Tibial nerve (tissue), 4 donors: ENCODE measurements around the gene CSN3. TPM values are rescaled to one million over a fixed set of nuclear protein-coding genes. Genes with fewer than 3 reads are reported as not detected.

Source experiments
- DNase-seq, 2 donors: peaks; one replicate each; pipeline ENCODE4 v3.0.0-alpha.2; 2019; ENCODE audit warnings: low spot score in 2 of 2
- H3K27ac ChIP-seq, 4 donors: fragments of 200-600 bp; sonication (generic) in 3 of 4; one replicate each; pipeline ENCODE4 v1.5.1; 2017 to 2019; ENCODE audit warnings: mild to moderate bottlenecking in 1 of 4
- H3K27me3 ChIP-seq, 2 donors: fragments of 200-600 bp; sonication (generic) in 1 of 2; one replicate each; pipeline versions ENCODE4 v1.5.1 to v1.6.0; 2017 to 2019
- H3K36me3 ChIP-seq, 3 donors: fragments of 200-600 bp; sonication (generic); one replicate each; pipeline ENCODE4 v1.5.1; 2018 to 2019
- H3K4me1 ChIP-seq, 4 donors: fragments of 200-600 bp; sonication (generic) in 3 of 4; one replicate each; pipeline ENCODE4 v1.5.1; 2017 to 2019
- H3K4me3 ChIP-seq, 4 donors: fragments of 200-600 bp; sonication (generic) in 3 of 4; one replicate each; pipeline ENCODE4 v1.5.1; 2017 to 2019; ENCODE audit warnings: mild to moderate bottlenecking in 1 of 4, moderate library complexity in 1 of 4
- H3K9me3 ChIP-seq, 4 donors: fragments of 200-600 bp; sonication (generic) in 3 of 4; one replicate each; pipeline ENCODE4 v1.5.1; 2017 to 2019
- EP300 ChIP-seq, 2 donors: sonication (generic); formaldehyde crosslinking; IDR thresholded peaks; one replicate each; pipeline ENCODE4 v1.6.1; 2017; ENCODE audit warnings: antibody characterized with exemption in 2 of 2, mild to moderate bottlenecking in 1 of 2
- POLR2A ChIP-seq, 2 donors: fragments of 450-650 bp; IDR thresholded peaks; one replicate each; pipeline ENCODE4 v1.6.1; 2017; ENCODE audit warnings: antibody characterized with exemption in 2 of 2, mild to moderate bottlenecking in 2 of 2, moderate library complexity in 2 of 2
- WGBS, 2 donors: methylation state at CpG; one replicate each; pipeline ENCODE4 v1.1.5; 2018; 5-methylcytosine and 5-hydroxymethylcytosine counted together
- total RNA-seq, 4 donors: library from RNA; depleted of rRNA; stranded (reverse); fragments of >200 nt; gene quantifications; one replicate each; pipeline ENCODE4 v1.1.0, GENCODE V29; 2016
- TF ChIP-seq, protein P1 (sequence below), 5 experiments: fragments of 200-600 bp in 3 of 5; fragments of 450-650 bp in 2 of 5; sonication (generic) in 3 of 5; IDR thresholded peaks; one replicate each; pipeline ENCODE4 v1.5.1; 2016 to 2019; ENCODE audit warnings: antibody characterized with exemption in 5 of 5, mild to moderate bottlenecking in 3 of 5, moderate library complexity in 2 of 5

Gene CSN3
- total RNA-seq, 4 donors from 2014 or later, result not detected

DNA sequence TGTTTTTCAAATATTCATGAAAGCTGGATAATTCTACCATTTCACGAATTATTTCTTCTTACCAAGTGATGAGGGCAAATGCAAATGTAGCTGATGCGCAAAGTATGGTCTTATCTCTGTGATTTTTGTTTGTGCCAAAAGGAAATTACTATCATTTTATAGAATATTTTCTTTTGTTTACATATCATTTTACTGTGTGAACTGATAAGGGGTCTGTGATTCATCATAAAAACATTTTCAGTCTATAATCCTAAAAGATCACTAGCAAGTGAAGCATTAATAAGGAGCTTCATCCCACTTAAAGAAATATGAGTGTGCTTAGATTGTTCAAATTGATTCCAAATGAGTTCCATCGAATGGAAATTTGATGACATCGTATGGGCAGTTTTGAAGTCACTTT lies 694 bp downstream of the CSN3 start:
- 70 to 81% methylated on average over 4 of the region's 4 CpGs for WGBS, 2 donors
- Histone ChIP-seq H3K27me3 (no peaks in the 10 kb centered on the region), H3K27ac (no peak overlapping the region), H3K9me3 (no peaks in the 10 kb centered on the region), H3K4me3 (no peak overlapping the region), H3K4me1 (no peaks in the 10 kb centered on the region), H3K36me3 (no peaks in the 10 kb centered on the region)
- TF ChIP-seq EP300 (IDR thresholded peaks at IDR 0.05), result no peak
- TF ChIP-seq, protein P1, sequence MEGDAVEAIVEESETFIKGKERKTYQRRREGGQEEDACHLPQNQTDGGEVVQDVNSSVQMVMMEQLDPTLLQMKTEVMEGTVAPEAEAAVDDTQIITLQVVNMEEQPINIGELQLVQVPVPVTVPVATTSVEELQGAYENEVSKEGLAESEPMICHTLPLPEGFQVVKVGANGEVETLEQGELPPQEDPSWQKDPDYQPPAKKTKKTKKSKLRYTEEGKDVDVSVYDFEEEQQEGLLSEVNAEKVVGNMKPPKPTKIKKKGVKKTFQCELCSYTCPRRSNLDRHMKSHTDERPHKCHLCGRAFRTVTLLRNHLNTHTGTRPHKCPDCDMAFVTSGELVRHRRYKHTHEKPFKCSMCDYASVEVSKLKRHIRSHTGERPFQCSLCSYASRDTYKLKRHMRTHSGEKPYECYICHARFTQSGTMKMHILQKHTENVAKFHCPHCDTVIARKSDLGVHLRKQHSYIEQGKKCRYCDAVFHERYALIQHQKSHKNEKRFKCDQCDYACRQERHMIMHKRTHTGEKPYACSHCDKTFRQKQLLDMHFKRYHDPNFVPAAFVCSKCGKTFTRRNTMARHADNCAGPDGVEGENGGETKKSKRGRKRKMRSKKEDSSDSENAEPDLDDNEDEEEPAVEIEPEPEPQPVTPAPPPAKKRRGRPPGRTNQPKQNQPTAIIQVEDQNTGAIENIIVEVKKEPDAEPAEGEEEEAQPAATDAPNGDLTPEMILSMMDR (IDR thresholded peaks at IDR 0.05), result no peak
- no peak for TF ChIP-seq POLR2A (IDR thresholded peaks at IDR 0.05)
- DNase-seq, result no peak

DNA sequence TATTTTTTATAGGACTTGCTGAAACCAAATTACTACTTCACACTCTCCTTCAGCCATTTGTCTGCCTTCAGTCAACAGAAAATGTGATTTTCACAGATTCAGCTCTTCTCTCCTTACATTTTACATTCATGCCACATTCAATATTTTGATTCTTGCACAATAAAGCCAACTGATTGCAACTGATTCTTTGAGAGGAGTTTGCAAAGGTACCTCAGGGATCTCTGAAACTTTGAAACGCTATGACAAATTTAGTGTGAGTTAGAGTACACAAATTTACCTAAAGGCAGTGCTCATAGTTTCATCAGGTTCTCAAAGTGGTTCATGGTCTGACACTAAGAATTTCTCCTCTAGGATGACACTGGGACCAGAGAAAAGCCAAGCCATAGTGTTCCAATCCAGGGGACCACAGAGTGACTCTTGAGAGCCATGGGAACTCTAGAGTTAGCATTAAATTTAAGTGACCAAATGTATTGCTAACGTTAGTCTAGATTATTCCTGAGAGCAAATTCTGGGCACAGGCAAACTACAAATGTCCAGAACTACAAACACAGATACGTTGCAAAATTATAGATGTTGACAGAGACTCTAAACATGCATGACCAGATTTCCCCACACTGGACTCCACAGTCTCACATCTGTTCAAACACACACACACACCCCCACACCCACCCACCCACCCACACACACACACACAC lies 9.0 kb downstream of the CSN3 start:
- no peaks in the 10 kb centered on the region for H3K36me3 ChIP-seq
- no peak for TF ChIP-seq POLR2A (IDR thresholded peaks at IDR 0.05)
- TF ChIP-seq EP300 (IDR thresholded peaks at IDR 0.05), result no peak
- TF ChIP-seq, protein P1 (IDR thresholded peaks at IDR 0.05), result no peak
- H3K27ac ChIP-seq, result no peak overlapping the region
- no peaks in the 10 kb centered on the region for H3K4me1 ChIP-seq
- DNase-seq, result no peak
- WGBS, 2 donors, result 63 to 82% methylated on average over 3 of the region's 3 CpGs
- no peaks in the 10 kb centered on the region for H3K27me3 ChIP-seq
- no peak overlapping the region for H3K4me3 ChIP-seq
- H3K9me3 ChIP-seq, result no peaks in the 10 kb centered on the region

DNA sequence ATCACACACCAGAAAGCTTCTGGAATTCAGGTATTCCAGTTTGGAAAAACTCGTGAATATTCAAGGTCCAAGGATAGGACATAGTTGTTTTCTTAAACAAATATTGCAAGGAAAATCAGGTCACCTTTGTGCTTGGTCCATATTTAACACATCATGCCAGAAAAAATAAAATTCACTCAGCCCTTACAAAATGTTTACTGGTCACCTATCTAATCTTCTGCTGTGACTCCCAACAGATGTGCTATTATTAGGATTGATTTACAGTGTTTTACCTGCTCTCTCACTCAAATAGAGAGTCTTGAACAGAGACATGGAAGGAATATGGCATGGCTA lies 9.5 kb downstream of the CSN3 start:
- no peaks in the 10 kb centered on the region for H3K36me3 ChIP-seq
- TF ChIP-seq POLR2A (IDR thresholded peaks at IDR 0.05) (no peak), EP300 (IDR thresholded peaks at IDR 0.05) (no peak)
- TF ChIP-seq, protein P1 (IDR thresholded peaks at IDR 0.05), result no peak
- H3K4me1 ChIP-seq, result no peaks in the 10 kb centered on the region
- H3K4me3 ChIP-seq, result no peak overlapping the region
- 65 to 71% methylated on average over 1 of the region's 1 CpG for WGBS, 2 donors
- DNase-seq, result no peak
- no peaks in the 10 kb centered on the region for H3K27me3 ChIP-seq
- H3K9me3 ChIP-seq, result no peaks in the 10 kb centered on the region
- H3K27ac ChIP-seq, result no peak overlapping the region

DNA sequence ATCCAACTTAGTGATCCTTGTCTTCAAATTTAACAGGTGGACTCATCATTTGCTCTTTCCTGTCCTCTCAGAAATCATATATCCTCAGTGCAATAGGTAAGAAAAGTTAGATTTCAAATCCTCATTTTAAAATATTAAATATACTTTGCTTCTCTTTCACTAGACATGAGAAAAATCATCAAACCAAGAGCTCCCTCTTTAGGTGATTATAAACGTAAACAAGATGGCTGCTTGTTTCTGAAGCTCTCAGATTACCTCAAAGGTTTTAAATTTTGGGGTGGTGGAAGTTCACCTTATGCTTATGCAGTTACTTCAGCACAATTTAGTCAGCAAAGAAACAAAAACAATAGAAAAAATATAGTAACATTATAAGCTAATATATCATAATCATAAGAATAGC lies 27.3 kb downstream of the CSN3 start:
- WGBS, 2 donors, result 10 to 22% methylated on average over 1 of the region's 1 CpG
- no peak overlapping the region for H3K27ac ChIP-seq
- no peaks in the 10 kb centered on the region for H3K36me3 ChIP-seq
- no peaks in the 10 kb centered on the region for H3K9me3 ChIP-seq
- H3K4me1 ChIP-seq, result no peaks in the 10 kb centered on the region
- TF ChIP-seq EP300 (IDR thresholded peaks at IDR 0.05), result no peak
- no peaks in the 10 kb centered on the region for H3K27me3 ChIP-seq
- H3K4me3 ChIP-seq, result no peak overlapping the region
- no peak for DNase-seq

DNA sequence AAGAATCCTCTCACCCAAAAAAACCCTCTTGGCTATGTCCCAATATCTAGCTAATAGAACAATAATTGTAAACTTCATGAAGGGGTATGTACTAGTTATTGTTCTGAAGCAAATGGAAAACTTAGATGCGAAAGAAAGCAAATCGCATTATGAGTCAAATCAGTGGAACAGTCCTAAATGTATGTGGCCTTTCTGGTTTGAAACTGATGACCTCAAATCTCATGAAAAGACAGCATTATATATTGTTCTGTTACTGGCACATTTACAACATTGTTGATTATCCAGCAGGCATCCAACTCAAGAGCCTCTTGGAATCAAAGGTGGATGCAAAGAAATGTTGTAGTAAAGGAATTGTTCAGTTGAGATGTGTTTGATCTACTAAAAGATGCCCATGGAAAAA lies 34.7 kb downstream of the CSN3 start:
- no peak for DNase-seq
- WGBS, 2 donors, result 46 to 60% methylated on average over 2 of the region's 2 CpGs
- H3K4me1 ChIP-seq, result no peaks in the 10 kb centered on the region
- H3K36me3 ChIP-seq, result no peaks in the 10 kb centered on the region
- H3K27ac ChIP-seq, result no peak overlapping the region
- H3K4me3 ChIP-seq, result no peak overlapping the region
- no peaks in the 10 kb centered on the region for H3K27me3 ChIP-seq
- TF ChIP-seq EP300 (IDR thresholded peaks at IDR 0.05) (no peak), POLR2A (IDR thresholded peaks at IDR 0.05) (no peak)
- TF ChIP-seq, protein P1 (IDR thresholded peaks at IDR 0.05), result no peak
- H3K9me3 ChIP-seq, result peaks cover 0 to 17% (median 1%) of the 10 kb centered on the region in 4 donors

DNA sequence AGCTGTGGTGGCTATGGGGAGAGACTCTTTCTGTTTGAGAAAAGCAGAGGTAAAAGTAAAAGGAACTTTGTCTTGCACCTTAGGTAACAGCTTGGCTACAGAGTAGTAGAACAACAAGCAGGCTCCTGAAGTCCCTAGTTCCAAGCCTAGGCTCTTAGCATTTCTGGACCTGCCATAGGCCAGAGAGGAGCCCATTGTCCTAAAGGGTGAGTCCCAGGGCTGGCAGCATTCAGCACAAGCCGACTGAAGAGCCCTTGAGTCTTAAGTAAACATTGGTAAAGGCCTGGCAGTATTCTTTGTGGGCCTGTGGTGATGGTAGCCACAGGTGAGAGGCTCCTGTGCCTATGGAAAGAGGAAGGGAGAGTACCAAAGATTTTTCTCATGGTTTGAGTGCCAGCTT lies 38.2 kb downstream of the CSN3 start:
- Histone ChIP-seq H3K4me1 (no peaks in the 10 kb centered on the region), H3K4me3 (no peak overlapping the region), H3K27ac (no peak overlapping the region), H3K9me3 (peaks cover 0 to 17% (median 1%) of the 10 kb centered on the region in 4 donors), H3K27me3 (no peaks in the 10 kb centered on the region), H3K36me3 (no peaks in the 10 kb centered on the region)
- DNase-seq, result no peak
- TF ChIP-seq, protein P1 (IDR thresholded peaks at IDR 0.05), result no peak
- TF ChIP-seq POLR2A (IDR thresholded peaks at IDR 0.05), result no peak
- no peak for TF ChIP-seq EP300 (IDR thresholded peaks at IDR 0.05)
- WGBS, 2 donors, result 55 to 86% methylated on average over 1 of the region's 1 CpG
